ENCODE data around the gene CACNA2D4.

The CACNA2D4 gene

GRCh38 chr12:1922985-1923384, 4.5 kb upstream of the CACNA2D4 start:
- DNase-seq (ENCODE audit: low read depth) = no peak
- no peak for TF ChIP-seq CTCF (conservative IDR thresholded peaks at IDR 0.05; ENCODE audit: control insufficient read depth, insufficient read depth, low read depth, low read length)
- H3K4me3 ChIP-seq (ENCODE audit: control insufficient read depth, low read depth, low read length) = no peak overlapping the region

DNA sequence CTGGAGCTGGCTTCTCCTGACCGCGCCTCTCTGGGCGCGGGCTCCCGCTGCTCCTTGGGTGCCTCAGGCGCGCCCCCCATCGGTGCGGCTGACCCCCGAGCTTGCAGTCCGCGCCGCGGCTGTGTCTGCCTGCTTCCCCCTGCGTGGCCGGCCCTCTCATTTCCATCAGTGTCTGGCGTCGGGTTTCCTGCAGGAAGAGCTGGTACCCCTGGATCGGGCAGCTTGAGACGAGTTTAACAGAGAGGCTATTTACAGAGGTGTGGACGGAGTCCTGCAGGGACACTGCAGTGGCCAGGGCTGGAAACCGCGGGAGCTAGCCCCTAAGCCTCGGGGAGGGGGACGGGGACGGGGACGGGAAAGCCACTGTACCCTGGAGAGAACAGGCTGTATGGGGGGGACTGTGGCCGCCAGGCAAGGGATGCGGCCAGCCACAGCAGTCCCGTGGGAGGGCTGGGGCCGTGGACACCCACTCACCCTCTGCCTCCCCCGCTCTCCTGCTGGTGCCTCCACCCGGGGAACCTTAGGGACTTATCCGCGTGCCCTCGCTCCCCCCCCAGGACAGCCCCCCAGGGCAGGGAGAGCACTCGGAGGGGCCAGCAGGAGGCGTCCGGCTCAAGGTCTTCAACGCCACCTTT, 3.7 kb upstream of the CACNA2D4 start:
- DNase-seq (ENCODE audit: low read depth) = no peak
- TF ChIP-seq CTCF (conservative IDR thresholded peaks at IDR 0.05; ENCODE audit: control insufficient read depth, insufficient read depth, low read depth, low read length) = no peak
- no peak overlapping the region for H3K4me3 ChIP-seq (ENCODE audit: control insufficient read depth, low read depth, low read length)

DNA sequence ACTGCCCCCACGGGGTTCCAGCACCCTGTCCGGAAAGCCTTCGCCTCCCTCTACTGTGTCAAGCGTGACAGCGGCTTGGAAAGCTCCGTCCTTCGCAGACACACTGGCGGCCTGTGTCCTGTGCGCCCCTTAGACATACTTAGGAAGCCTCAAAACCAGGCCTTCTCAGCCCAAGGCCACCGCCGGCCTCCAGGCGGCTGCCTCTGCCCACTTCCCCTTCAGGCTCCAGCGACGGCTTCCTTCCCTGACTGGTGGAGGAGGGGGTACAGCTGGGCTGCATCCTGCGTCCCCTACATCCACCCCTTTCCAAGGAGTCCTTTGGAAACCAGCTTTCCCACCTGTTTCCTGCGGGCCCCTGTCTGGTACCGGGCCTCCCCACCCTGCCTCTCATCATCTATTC, 2.5 kb upstream of the CACNA2D4 start:
- TF ChIP-seq CTCF (conservative IDR thresholded peaks at IDR 0.05; ENCODE audit: control insufficient read depth, insufficient read depth, low read depth, low read length) = no peak
- no peak for DNase-seq (ENCODE audit: low read depth)
- H3K4me3 ChIP-seq (ENCODE audit: control insufficient read depth, low read depth, low read length) = no peak overlapping the region

GRCh38 chr12:1920436-1920835, 2.0 kb upstream of the CACNA2D4 start:
- no peak for TF ChIP-seq CTCF (conservative IDR thresholded peaks at IDR 0.05; ENCODE audit: control insufficient read depth, insufficient read depth, low read depth, low read length)
- DNase-seq (ENCODE audit: low read depth) = no peak
- H3K4me3 ChIP-seq (ENCODE audit: control insufficient read depth, low read depth, low read length) = no peak overlapping the region

- no peak overlapping the region for H3K4me3 ChIP-seq (ENCODE audit: control insufficient read depth, low read depth, low read length)
- DNase-seq (ENCODE audit: low read depth) = no peak
- TF ChIP-seq CTCF (conservative IDR thresholded peaks at IDR 0.05; ENCODE audit: control insufficient read depth, insufficient read depth, low read depth, low read length) = no peak
These were observed 1.3 kb upstream of the CACNA2D4 start for GRCh38 chr12:1919763-1920162.

GRCh38 chr12:1919284-1919683, 832 bp upstream of the CACNA2D4 start:
- TF ChIP-seq CTCF (conservative IDR thresholded peaks at IDR 0.05; ENCODE audit: control insufficient read depth, insufficient read depth, low read depth, low read length) = no peak
- peak; percentile 14 for DNase-seq (ENCODE audit: low read depth)
- no peak overlapping the region for H3K4me3 ChIP-seq (ENCODE audit: control insufficient read depth, low read depth, low read length)

GRCh38 chr12:1918884-1919236, 408 bp upstream of the CACNA2D4 start:
- TF ChIP-seq CTCF (conservative IDR thresholded peaks at IDR 0.05; ENCODE audit: control insufficient read depth, insufficient read depth, low read depth, low read length) = no peak
- no peak for DNase-seq (ENCODE audit: low read depth)
- no peak overlapping the region for H3K4me3 ChIP-seq (ENCODE audit: control insufficient read depth, low read depth, low read length)
